ENCODE results near the gene TCF23. TPM values are rescaled to one million over a fixed set of nuclear protein-coding genes. Genes with fewer than 3 reads are reported as not detected.

Gene TCF23
- polyA plus RNA-seq, 3 donors, result 0.50 to 0.66 (median 0.55) TPM

DNA sequence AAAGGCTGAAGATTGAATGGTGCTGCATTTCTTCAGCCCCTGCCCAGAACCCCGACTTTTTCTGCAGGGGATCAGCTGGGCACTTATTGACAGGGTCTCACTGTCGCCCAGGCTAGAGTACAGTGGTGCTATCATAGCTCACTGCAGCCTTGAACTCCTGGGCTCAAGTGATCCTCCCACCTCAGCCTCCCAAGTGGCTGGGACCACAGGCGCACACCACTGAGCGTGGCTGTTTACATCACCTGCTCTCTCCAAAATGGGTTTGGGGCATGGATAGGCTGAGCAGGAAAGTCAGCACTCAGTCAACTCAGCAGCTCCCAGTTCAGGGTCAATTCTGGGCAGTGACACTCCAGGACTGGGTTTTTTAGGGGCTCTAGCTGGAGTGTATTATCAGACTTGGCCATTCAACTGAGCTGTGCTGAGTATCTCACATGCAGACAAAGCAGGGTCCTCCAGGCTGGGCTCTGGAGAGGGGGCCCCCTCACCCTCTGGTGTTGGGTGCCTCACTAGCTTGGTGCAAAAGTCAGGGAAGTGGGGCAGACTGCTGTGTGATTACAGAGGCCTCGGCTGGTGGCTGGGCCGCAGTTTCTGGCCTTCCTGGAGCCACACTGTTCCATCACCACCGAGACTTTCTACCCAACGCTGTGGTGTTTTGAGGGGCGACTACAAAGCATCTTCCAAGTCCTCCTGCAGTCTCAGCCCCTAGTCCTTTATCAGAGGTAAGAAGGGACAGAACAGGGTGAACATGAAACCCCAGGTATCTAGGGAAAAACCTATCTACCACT lies 20.7 kb upstream of the TCF23 start:
- no peak for DNase-seq

- no peak for DNase-seq
Observed at GRCh38 chr2:27128668-27129571, 19.9 kb upstream of the TCF23 start.

DNA sequence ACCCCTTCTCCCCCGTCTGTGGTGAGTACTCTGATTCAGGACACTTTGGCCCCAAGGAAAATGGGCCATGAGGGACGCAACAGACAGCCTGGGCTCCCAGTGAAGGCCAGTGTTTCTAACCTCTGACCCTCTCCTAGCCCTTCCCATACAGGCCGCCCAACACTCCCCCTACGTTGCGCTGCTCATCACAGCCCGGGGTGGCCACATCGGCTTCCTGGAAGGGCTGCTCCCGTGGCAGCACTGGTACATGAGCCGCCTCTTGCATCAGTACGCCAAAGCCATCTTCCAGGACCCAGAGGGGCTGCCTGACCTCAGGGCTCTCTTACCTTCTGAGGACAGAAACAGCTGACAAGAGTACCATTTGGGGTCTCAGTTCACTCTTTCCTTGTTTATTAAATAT lies 18.4 kb upstream of the TCF23 start:
- no peak for DNase-seq

GRCh38 chr2:27131429-27131828 lies 17.4 kb upstream of the TCF23 start:
- no peak for DNase-seq

DNA sequence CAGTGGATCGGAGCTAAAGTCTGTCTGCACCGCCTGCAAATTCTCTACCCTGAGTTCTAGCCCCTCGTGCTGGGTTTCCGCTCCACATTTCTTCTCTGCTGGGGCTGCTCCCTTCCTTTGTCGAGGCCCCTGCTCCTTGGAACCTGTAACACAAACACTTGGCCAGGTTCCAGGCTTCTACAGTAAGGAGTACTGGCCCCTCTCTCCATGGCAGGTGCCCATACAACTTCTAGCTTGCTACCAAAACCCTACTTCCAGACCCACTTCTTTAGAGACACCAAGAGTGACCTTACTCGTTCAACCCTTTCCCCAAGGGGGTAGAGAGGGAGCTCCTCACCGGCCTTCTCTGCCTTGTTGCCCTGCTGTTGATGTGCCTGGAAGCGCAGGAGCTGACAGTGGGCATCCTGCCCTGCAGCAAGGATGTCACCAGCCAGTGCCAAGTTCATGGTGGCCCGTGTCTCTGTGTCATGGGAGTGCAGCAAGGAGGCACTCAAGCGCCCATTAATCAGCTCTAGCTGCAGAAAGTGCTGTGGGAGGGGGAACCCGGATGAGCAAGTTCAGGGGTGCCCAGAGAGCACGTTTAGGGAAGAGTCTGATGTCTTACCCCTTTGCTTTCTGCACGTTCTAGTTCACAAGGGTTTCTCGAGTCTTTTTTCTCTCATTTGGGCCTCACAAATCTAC lies 15.5 kb upstream of the TCF23 start:
- no peak for DNase-seq

- DNase-seq, result peak; percentile 95
Observed at GRCh38 chr2:27133905-27134780, 14.7 kb upstream of the TCF23 start, which contains the start of gene PREB. PREB (minus strand) TSS chr2:27134636; CDS start chr2:27134421, 215 bp downstream.

DNA sequence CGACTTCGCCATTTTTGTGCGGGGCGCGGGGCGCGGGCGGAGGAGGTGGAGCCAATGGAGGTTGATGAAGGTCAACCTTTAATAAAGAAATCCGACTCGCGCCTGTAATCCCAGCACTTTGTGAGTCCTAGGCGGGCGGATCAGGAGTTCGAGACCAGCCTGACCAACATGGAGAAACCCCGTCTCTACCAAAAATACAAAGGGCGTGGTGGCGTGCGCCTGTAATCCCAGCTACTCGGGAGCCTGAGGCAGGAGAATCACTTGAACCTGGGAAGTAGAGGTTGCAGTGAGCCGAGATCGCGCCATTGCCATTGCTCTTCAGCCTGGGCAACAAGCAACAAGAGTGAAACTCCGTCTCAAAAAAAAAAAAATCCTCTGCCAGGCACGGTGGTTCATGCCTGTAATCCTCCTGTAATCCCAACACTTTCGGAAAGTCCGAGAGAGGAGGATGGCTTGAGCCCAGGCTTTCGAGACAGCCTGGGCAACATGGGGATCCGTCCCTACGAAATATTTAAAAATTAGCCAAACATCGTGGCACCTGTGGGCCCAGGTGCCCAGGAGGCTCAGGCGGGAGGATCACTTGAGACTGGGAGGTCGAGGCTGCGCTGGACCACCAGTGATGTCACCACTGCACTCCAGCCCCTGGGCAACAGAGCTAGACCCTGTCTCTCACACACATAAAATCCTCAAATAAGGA lies 13.9 kb upstream of the TCF23 start:
- no peak for DNase-seq

GRCh38 chr2:27135478-27135955 lies 13.3 kb upstream of the TCF23 start:
- DNase-seq, result no peak

DNA sequence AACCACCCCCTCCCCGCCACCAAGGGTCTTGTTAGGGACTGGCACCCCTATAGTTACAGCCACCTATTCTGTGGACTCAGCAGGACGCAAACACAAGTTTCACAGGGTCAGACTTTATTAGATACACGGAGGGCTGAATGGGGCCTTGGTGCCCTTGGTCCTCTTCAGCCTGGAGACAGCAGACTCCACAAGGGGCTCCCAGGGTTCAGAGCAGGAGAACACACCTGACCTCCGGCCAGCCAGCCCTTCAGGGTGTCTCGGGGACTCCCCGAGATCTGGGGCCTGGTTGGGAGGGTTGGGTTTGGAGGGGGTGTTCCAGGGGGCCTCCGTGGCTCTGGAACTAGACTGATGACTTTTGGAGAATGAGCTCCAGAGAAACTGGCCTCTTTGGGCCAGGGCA lies 12.1 kb upstream of the TCF23 start:
- no peak for DNase-seq

- DNase-seq, result no peak
Observed at GRCh38 chr2:27137322-27137935, 11.4 kb upstream of the TCF23 start.

DNA sequence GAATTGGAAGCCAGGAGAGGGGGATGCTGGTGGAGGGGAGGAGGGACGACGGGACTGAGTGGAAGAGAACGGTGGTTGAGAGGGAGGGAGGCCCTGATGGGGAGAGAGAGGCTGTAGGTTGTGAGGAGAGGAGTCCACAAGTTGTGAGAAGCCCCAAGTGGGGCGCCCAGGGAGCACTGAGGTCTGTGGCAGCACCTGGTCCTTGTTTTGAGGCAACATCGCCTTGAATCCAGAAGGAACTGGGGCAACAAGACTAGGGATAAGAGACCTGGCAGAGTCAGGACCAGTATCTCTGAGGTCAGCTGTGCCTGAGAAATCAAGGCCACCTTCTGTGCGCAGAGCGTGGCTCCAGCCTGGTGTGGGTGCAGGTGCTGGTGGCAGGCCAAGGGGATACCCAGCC lies 10.7 kb upstream of the TCF23 start:
- no peak for DNase-seq

GRCh38 chr2:27139310-27139709 lies 9.5 kb upstream of the TCF23 start, which contains the start of gene PRR30:
PRR30 (minus strand) TSS chr2:27139410; CDS start chr2:27138329, 1,081 bp downstream.
- DNase-seq, result no peak

GRCh38 chr2:27143285-27143684 lies 5.5 kb upstream of the TCF23 start:
- DNase-seq, result no peak

DNA sequence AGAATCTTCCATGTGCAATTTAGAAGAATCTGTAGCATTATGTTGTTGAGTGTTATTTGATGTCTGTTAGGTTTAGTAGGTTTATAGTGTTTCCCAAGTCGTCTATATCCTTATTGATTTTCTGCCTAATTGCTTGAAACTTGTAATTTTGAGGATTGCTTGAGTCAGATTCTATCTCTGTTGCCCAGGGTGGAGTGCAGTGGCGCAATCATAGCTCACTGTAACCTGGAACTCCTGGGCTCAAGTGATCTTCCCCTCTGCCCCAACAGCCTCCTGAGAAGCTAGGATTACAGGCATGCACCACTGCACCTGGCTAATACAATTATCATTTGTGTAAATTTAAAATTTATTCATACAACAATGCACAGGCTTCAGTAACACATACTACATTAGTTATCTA lies 3.1 kb upstream of the TCF23 start:
- no peak for DNase-seq

GRCh38 chr2:27147935-27148334 lies 869 bp upstream of the TCF23 start:
- DNase-seq, result no peak

GRCh38 chr2:27149570-27150405 lies 984 bp downstream of the TCF23 start:
- DNase-seq, result no peak

GRCh38 chr2:27150639-27151230 lies 1.9 kb downstream of the TCF23 start:
- no peak for DNase-seq

DNA sequence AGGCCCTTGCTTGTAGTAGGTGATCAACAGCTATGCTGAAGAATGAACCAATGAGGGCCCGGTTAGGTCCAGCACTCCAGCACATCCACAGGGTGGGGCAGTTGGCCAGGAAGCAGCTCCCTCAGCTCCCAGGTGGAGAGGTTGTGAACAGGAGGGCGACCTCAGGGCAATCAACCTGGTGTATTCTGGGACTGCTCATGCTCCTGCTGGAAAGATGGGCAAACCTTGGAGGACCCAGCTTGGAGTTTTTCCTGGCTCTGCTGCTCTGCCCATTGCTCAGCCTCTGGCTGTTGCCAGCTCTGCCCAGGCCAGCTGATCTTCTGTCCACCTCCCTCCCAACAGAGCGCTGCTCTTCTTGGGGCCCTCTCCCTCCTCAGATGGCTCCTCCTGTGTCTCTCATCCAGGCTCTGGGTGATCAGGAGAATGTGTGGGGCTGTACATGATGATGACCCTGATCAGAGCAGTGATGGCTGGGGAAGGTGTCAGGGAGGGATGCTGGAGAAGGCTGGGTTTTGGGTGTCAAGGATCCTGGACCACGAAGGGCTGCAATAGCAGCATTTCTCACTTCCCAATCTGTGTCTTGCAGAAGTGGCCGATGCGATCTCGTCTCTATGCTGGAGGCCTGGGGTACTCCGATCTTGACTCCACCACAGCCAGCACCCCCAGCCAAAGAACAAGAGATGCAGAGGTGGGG lies 3.4 kb downstream of the TCF23 start:
- no peak for DNase-seq

Measured in renal pelvis (tissue), 4 donors.